ENCODE data around the gene TSC22D1. TPM values are rescaled to one million over a fixed set of nuclear protein-coding genes. Genes with fewer than 3 reads are reported as not detected.

The TSC22D1 gene
- total RNA-seq, 4 donors from 2014 or later, result 60.0 to 78.8 (median 69.3) TPM

- 70% methylated on average over 4 of the region's 4 CpGs for WGBS, 2 donors
- no peak for DNase-seq (ENCODE audit: low spot score in 2 of 2)
- no peak overlapping the region for H3K4me3 ChIP-seq (ENCODE audit: low read depth, poor library complexity, severe bottlenecking)
- intact Hi-C loops (cut with DNase I; ENCODE audit: low total_unique reads), result no loop called here
- TF ChIP-seq CTCF (IDR thresholded peaks at IDR 0.05) (no peak), POLR2A (IDR thresholded peaks at IDR 0.05) (no peak)
These were observed 105.2 kb downstream of the TSC22D1 start for GRCh38 chr13:44470638-44471562.

- no peak for DNase-seq (ENCODE audit: low spot score in 2 of 2)
- whole genome bisulfite sequencing, 2 donors, result 96 to 98% methylated on average over 3 of the region's 3 CpGs
- TF ChIP-seq POLR2A (IDR thresholded peaks at IDR 0.05), result no peak
- H3K4me3 ChIP-seq (ENCODE audit: low read depth, poor library complexity, severe bottlenecking), result no peak overlapping the region
- intact Hi-C loops (cut with DNase I; ENCODE audit: low total_unique reads), result no loop called here
These were observed 107.3 kb downstream of the TSC22D1 start for GRCh38 chr13:44468874-44469273.

GRCh38 chr13:44465318-44465717 lies 110.8 kb downstream of the TSC22D1 start:
- WGBS, 2 donors, result 85 to 91% methylated on average over 4 of the region's 4 CpGs
- no peak for TF ChIP-seq POLR2A (IDR thresholded peaks at IDR 0.05)
- TF ChIP-seq CTCF (IDR thresholded peaks at IDR 0.05), result no peak
- intact Hi-C loops (cut with DNase I; ENCODE audit: low total_unique reads), result no loop called here
- DNase-seq (ENCODE audit: low spot score in 2 of 2), result no peak
- H3K4me3 ChIP-seq (ENCODE audit: low read depth, poor library complexity, severe bottlenecking), result no peak overlapping the region

GRCh38 chr13:44464471-44464870 lies 111.7 kb downstream of the TSC22D1 start:
- intact Hi-C loops (cut with DNase I; ENCODE audit: low total_unique reads), result no loop called here
- DNase-seq (ENCODE audit: low spot score in 2 of 2), result no peak
- 92 to 94% methylated on average over 1 of the region's 1 CpG for WGBS, 2 donors

GRCh38 chr13:44463759-44464158 lies 112.4 kb downstream of the TSC22D1 start:
- DNase-seq (ENCODE audit: low spot score in 2 of 2), result no peak
- TF ChIP-seq CTCF (IDR thresholded peaks at IDR 0.05) (no peak), POLR2A (IDR thresholded peaks at IDR 0.05) (no peak)
- no peak overlapping the region for H3K4me3 ChIP-seq (ENCODE audit: low read depth, poor library complexity, severe bottlenecking)
- intact Hi-C loops (cut with DNase I; ENCODE audit: low total_unique reads), result no loop called here
- 89 to 94% methylated on average over 1 of the region's 1 CpG for WGBS, 2 donors

More at GRCh38 chr13:44464471-44464870, 111.7 kb downstream of the TSC22D1 start:
- no peak for TF ChIP-seq CTCF (IDR thresholded peaks at IDR 0.05)
- no peak for TF ChIP-seq POLR2A (IDR thresholded peaks at IDR 0.05)
- H3K4me3 ChIP-seq (ENCODE audit: low read depth, poor library complexity, severe bottlenecking), result no peak overlapping the region

GRCh38 chr13:44459674-44460073 lies 116.5 kb downstream of the TSC22D1 start:
- TF ChIP-seq CTCF (IDR thresholded peaks at IDR 0.05), result no peak
- no peak for DNase-seq (ENCODE audit: low spot score in 2 of 2)
- no peak overlapping the region for H3K4me3 ChIP-seq (ENCODE audit: low read depth, poor library complexity, severe bottlenecking)
- intact Hi-C loops (cut with DNase I; ENCODE audit: low total_unique reads), result no loop called here
- 84 to 96% methylated on average over 8 to 9 of the region's 9 CpGs for WGBS, 2 donors

Measured in lower leg skin (tissue), 4 donors.